HS-27A (cell line): ENCODE results near the gene HIVEP1.
"Not testable (repeated sequence)": the region's sequence is repeated elsewhere in the genome, so short reads cannot be mapped to it uniquely, and the experiment has no call there.

Experiments
- DNase-seq: peaks from one replicate; pipeline ENCODE4 v3.0.0-alpha.2; 2012; ENCODE audit warnings: low read depth, missing footprints

HIVEP1 gene

GRCh38 chr6:12158686-12159415 is 146.7 kb downstream of the HIVEP1 start:
- no peak for DNase-seq

DNA sequence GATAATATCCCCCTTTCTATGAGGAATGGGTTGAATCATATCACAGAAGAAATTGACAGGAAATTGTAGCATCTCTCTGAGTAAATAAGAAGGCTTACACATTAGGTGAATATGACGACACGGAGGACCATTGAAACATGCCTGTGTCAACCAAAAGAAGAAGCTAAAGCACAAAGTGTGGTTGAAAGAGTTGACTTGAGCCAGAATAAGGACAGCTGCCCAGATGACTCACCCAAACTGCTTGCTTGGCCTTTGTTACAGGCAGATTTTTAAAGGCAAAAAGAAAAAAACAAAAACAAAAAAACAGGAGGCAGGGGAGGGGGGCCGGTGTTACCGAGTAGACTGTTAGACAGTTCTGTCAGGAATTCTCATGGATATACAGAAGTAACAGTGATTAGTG is 148.2 kb downstream of the HIVEP1 start:
- DNase-seq, result no peak

- DNase-seq, result no peak
Observed at GRCh38 chr6:12162213-12162612, 150.1 kb downstream of the HIVEP1 start.

DNA sequence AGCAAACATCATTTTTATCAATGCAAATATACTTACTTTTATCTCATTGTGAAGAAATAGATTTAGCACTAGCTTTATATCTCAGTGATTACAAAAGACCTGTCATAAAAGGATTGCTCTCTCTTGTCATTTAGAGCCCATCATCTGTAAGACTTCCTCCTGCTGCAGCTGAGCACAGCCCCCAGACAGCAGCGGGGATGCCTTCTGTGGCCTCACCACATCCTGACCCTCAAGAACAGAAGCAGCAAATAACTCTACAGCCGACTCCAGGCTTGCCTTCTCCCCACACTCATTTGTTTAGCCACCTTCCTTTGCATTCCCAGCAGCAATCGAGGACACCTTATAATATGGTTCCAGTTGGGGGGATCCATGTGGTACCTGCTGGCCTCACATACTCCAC is 151.0 kb downstream of the HIVEP1 start:
- DNase-seq, result no peak

- DNase-seq, result no peak
Observed at GRCh38 chr6:12163744-12164507, 151.8 kb downstream of the HIVEP1 start.

DNA sequence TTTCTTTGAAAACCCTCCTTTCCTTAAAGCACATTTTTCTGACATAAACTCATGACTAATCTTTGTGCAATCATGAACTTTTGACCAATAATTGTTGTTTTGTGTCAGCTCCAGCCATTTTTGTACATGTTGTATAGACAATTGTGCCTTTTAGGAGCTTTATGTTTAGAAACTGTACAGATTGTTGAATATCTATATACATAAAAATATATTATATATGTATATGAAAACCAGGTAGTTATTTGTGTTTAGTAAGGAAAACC is 152.3 kb downstream of the HIVEP1 start:
- no peak for DNase-seq

DNA sequence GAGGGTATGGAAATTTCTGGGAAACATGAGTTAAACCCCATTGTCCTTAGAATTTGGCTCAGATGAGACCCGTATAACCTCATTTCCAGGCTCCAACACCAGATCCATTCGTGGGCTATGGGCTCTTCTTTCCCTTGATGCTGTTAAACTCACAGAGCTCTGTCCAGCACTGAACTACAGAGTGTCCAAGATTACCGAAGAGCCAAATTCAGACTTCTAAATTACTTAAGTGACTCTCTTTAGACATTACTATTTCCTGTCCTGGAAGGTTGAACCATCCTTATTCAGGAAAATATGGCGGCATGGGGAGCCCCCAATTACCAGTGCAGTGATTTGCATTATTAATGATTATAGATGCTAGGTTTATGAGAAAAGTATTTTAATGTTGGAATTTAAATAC is 153.2 kb downstream of the HIVEP1 start:
- no peak for DNase-seq

DNA sequence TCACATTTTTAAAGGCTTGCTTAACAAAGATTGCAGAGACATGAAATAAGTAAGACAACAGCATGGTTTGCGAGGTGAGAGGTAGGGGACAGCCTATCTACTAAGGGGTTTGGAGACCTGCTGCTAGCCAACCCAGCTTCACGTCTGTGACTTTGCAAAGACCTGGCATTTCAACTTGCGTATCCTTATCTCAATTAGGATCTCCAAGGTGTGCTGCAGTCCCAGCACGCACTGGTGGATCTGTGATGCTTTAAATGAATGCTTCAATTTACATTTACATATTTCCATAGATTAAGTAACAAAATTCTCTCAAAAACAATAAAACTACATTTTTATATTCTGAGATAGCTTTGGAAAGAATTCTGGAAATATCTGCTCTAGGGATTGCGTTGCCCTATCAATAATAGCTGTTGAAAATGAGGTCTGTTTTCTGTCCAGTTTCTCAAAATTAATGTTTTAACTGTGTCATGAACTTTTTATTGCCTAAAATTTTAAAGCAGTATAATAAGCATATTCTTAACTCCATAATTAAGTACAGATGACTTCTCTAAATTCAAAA is 153.7 kb downstream of the HIVEP1 start:
- no peak for DNase-seq

DNA sequence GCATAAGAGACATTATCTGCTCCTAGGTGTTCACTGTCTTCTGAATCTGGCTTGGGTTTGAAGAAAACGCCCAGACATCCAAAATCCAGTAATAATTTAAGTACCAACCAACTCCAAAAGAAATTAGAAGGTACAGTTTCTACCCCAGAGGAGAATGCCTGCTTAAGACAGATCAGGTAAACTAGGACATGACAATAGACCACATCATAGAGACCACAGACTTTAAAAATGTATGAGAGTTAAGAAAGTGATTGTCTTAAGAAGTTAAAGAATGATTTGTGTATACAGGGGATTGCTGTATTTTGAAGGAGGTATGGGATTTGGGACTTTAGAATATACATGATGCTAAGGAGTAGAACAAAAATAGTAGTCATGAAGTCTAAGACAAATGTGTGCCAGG is 157.3 kb downstream of the HIVEP1 start:
- DNase-seq, result no peak

- no peak for DNase-seq
Observed at GRCh38 chr6:12170351-12171092, 158.4 kb downstream of the HIVEP1 start.

- no peak for DNase-seq
Observed at GRCh38 chr6:12171717-12172116, 159.6 kb downstream of the HIVEP1 start.

- DNase-seq, result no peak
Observed at GRCh38 chr6:12172572-12172971, 160.5 kb downstream of the HIVEP1 start.

DNA sequence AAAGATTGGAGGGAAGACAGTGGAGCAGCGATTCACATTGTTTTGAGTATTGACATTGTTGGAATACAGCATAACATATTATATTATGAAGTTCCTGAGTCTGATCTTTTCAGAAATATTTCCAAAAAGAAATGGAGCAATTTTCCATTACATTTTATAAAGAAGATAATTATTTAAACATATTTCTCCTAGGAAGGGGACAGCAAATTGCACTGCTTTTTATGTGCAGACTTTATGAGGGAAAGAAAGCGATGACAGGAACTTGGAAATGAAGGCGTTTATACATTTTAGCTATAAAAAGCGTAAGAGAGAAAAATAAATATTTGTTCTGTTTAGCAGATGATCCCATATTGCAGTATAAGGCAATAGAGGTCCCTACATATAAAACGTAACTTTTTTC is 161.1 kb downstream of the HIVEP1 start:
- no peak for DNase-seq

DNA sequence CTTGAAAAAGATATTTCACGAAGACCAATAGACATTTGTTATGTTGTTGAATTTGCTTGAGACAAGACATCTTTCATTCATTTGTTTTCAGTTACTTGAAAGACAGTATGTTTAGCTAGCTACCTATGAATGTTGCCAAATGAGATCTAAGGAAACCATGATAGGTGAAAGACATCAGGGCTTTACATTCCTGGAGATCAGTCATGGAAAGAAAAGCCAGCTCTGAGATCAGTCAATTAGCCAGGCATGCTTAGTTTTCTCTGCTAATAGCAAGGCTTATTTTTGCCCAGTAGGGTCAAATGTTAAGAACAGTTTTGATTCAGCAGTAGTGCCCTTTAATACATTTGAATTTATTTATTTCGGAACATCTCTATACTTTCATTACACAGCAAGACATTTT is 161.5 kb downstream of the HIVEP1 start:
- DNase-seq, result no peak

DNA sequence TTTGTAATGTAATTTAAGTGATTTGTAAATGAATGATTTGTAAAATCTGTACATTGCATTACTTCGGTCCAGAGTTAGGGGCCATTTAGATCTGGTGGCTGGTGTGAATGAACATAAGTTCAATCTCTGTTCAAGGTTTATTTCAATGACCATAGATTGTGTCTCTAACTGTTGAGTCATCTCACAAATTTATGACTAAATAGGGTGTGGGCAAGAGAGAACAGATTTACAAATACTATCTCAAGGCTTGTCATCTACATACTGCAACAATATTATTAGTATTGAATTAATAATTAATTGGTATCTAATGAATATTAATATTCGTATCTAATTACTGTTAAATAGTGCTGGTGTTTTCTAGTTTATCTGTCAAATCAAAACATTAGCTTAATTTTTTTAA is 162.8 kb downstream of the HIVEP1 start:
- no peak for DNase-seq

- no peak for DNase-seq
Observed at GRCh38 chr6:12175626-12176025, 163.5 kb downstream of the HIVEP1 start.

- DNase-seq, result not testable (repeated sequence)
Observed at GRCh38 chr6:12176782-12177181, 164.7 kb downstream of the HIVEP1 start.

DNA sequence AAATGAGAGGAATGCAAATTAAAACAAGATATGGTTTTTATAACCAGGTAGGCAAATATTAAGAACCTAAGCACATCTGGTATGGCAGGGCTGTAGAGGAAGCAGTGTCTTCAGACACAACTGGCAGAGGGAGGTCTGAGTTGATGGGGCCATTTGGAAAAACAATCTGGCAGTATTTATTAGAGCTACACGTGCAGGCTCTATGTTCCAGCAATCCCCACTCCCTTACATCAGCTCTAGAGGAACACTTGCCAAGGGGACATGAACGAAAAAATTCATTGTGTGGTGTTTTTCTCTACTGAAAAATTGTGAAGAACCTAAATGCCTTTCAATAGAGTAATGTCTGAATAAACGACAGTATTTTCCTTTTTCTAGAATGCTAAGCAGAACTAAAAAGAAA is 166.4 kb downstream of the HIVEP1 start:
- no peak for DNase-seq

GRCh38 chr6:12181481-12181880 is 169.4 kb downstream of the HIVEP1 start:
- no peak for DNase-seq

DNA sequence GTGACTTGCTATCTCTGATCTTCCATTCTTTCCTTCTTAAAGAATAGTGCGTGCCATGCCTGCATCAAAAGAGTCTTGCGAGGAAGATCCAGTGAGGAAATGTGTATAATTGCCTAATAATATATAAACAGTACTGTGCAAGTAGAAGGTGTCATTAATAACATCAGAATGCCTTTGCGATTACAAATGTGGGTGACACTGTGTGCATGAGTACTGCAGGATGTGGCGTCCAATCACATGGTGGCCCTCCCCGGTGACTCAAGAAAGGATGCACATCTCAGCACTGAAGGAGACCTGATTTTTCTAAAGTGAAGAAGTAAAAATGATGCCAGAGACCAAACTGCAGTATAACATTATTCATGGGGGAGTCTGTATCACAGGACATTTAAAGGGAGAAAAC is 170.6 kb downstream of the HIVEP1 start:
- no peak for DNase-seq

DNA sequence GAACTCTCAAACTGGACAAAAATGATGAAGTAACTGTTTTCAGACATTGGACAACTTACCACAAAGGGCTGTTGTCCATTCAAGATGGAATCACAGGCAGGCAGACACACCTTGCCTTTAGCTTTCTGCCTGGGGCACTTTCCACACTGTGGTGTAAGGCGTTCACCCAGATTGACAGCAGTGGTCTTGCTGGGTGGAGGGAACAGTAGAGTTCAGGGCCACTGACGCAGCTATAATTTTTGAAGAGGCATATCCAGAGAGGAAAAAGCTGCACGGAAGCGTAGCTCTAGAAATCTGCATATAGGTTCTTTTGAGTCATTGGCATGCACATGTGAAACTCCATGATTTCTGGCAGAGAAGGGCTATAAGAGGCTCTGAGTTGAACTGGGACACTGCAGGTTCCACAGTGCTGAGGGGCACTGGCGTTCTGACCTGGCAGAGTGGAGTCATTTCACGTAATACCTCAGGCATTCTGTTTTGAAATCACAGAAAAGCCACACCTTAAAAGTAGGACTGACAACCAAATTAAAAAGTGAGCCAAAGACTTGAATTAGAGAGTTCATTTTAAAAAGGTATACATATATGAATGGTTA is 173.1 kb downstream of the HIVEP1 start:
- DNase-seq, result no peak

GRCh38 chr6:12186528-12186927 is 174.4 kb downstream of the HIVEP1 start:
- no peak for DNase-seq

GRCh38 chr6:12189150-12189549 is 177.0 kb downstream of the HIVEP1 start:
- no peak for DNase-seq
